ENCODE data around the gene SMIM10L1. TPM values are rescaled to one million over a fixed set of nuclear protein-coding genes. Genes with fewer than 3 reads are reported as not detected.

SMIM10L1 gene
- 11.1 TPM for polyA plus RNA-seq (2013, experiment 1 of 2; ENCODE audit: insufficient read length)
- 11.6 TPM for polyA plus RNA-seq (2013, experiment 2 of 2; ENCODE audit: insufficient read length)

DNA sequence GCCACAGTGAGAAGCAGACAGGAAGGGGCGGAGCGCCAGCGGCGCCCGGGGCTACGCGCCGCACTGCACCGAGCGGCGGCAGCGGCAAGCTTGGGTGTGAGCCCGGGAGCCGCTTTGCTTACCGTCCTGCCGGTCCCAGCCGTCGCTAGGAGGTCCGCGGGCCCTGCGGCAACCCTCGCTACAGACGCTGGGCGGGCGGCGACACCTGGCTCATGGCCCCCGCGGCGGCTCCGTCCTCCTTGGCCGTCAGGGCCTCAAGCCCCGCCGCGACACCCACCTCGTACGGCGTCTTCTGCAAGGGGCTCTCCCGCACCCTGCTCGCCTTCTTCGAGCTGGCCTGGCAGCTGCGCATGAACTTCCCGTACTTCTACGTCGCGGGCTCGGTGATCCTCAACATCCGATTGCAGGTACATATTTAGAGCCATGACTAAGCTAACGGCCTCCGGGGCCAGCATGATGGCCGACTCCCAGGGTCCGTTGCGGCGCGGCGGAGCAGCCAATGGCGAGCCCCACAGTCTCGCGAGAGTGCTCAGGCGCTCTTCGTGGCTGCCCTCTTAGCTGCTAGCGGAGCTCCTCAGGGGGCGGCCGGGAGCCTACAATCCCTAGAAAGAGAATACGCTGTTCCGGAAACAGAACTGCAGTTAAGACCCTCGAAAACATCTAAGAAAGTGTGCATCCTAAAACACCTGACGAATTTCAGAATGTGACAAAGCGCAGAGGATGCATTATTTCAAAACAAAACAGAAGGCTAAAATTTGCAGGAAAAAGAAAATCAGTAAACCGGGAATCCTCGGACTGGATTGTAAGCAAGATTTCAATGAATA, at the start of gene SMIM10L1:
Gene SMIM10L1, plus strand, starts transcription at position 50 of the 824 bp plus-strand sequence. Its CDS starts 163 bp downstream, at position 213.
- DNase-seq = peak; percentile 96

DNA sequence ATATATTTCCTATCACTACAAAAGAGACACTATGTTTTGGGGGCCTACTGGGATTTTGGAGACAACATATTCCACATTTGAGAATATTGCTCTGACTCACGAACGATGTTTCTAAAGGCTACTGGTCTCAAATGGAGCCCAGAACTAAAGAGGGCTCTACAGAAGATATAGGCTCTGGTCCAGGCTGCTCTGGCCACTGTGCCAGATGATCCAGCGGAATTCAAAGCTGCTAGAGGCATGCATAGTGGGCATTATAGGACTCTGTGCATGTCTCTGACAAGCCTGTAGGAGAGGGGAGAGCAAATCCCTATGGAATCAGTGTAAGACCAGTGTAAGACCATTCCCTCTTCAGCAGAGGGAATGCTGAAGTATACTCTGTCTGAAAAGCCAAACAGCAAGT, 40.6 kb upstream of the SMIM10L1 start:
- no peak for DNase-seq

DNA sequence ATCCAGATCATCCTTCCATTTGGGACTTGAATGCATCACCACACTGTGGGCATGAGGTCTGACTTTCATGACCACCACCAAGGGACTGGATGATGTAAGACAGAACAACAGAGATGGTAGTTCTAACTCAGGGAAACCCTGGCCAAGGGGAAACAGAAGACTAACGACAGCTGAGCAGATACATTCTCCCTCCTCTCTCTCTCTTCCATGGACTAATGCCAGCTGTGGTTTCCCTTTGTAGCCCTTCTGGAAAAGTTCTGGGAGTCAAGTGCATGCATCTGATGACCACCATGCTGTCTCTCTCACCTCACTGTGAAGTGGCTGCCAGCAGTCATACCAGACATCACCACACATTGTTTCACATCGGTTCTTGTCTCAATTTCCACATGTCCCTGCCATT, 40.0 kb upstream of the SMIM10L1 start:
- no peak for DNase-seq

DNA sequence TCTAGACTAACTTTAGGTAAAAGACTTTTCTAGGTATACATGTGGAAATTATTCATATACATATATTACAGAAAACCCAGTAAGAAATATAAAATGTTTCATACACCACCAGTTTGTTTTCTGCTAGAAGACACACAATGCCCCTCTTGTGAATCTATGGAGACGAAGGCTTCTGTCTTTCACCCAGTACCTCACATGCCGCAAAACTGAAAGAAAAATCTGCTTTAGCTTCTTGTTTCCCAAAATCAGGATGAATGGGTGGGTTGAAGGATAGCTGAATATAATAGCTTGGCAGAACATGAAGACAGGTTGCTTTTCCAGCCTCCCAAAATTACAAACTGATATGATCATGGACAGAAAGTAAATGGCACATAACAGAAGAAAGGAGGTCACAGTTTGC, 37.8 kb upstream of the SMIM10L1 start:
- DNase-seq = no peak

DNA sequence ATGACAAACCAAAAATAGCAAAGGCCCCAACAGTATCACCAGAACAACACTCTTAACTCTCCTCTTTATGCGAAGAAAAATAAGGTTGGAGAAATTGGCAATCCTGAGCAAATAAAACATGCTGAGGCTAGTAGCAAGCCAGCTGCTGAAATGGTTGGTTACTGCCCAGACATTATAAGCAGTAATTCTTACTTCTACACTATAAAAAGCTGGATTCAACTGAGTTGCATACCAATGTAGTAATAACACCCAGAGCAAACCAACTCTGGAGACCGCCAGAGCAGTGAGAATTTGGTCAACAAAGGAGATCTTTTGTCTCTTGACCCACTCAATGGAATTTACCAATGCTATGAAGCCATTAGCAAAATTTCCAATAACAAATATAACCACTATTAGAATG, 37.2 kb upstream of the SMIM10L1 start:
- no peak for DNase-seq

DNA sequence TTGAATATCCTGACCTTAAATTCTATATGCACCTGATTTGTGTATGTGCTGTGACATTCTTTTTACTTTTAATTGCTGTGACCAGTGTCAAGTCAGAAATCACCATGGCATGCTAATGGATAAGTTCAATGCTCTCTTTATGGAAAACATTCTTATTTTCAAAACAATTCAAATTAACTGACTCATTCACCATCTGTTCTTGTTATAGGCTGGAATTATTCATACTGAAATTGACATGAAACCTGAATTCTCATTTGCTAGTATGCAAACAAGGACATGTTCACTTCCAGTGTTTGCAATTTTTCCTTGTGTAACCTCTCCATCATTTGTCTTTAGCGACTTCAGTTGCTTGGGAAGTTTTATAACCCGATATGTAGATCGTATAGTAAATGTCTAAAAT, 36.7 kb upstream of the SMIM10L1 start, which contains the start of gene TAS2R30:
Gene TAS2R30, minus strand, starts transcription at position 340 of the 400 bp plus-strand sequence. CDS start 400 bp downstream, outside the sequence.
- DNase-seq = no peak

DNA sequence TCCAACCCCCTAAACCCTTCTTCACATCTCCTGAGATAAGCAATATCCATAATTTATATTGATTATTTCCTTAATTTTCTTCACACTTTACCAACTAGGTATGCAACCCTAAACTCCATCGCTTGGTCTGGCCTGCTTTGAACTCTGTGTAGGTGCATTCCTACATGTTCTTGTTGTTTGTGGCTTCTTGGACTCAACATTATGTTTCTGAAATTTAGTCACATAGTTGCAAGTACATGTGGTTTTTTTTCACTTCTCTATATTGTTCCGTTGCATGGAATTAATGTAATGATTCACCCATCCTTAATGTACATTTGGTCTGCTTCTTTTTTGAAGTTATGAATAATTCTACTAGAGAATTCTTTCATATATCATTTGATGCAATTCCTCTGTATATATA, 34.9 kb upstream of the SMIM10L1 start:
- no peak for DNase-seq

DNA sequence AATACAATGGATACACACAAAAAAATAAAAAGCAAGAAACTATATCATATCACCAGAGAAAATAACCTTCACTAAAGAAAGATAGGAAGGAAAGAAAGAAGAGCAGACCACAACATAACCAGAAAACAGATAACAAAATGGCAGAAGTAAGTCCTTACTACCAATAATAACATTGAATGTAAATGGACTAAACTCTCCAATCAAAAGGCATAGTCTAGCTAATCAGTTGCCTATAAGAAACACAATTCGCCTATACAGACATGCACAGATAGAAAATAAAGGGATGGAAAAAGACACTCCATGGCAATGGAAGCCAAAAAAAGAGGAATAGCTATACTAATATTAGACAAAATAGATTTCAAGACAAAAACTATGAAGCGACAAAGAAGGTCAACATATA, 27.6 kb upstream of the SMIM10L1 start:
- no peak for DNase-seq

DNA sequence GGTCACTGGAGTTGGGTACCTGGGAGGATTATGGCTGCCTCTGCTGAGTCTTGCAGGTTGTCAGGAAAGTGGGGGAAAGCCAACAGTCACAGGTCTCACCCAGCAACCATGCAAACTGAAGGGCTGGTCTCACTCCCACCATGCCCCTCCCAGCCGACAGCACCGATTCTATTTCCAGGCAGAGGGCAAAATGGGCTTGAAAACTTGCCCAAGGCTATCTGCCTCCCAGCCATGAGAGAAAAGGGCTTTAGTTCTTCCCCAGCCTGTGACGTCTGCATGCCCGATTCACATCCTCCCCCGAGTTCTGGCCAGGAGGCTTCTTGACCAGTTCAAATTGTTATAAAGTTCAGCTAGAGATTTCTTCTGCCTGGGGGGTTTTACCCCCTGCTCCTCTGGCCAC, 26.7 kb upstream of the SMIM10L1 start:
- DNase-seq = no peak

DNA sequence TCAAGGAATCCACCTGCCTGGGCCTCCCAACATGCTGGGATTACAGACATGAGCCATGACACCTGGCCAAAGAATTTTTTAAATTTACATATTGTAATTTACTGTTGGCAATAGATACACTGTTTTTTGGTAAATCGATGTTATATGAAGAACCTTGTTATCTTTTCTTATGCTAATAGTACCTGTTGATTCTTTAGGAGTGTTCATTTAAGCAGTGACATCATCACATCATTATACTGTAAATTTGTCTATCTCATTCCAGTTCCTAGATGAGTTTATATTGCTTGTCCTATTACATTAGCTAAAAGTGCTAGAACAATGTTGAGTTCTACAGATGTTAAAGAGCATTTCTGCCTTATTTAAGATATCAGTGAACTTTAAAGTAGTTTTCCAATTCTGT, 23.6 kb upstream of the SMIM10L1 start:
- no peak for DNase-seq

DNA sequence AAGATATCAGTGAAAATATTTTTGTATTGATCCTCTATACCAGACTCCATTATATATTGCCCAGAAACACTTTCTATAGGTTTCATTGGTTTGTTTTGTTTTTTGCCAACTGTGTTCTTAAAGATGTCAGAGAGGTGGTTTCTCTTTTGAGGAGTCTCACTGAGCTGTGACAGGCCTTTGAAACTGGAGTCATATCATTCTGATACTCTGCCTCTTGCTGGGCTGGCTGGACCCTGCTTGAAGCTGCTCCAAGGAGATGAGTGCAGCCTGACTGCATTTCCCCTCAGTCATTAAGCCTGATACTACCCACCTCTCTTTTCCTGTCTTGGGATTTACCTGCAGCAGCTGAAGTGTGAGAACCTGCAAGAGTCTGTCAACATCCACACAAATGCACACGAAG, 20.2 kb upstream of the SMIM10L1 start:
- DNase-seq = no peak

DNA sequence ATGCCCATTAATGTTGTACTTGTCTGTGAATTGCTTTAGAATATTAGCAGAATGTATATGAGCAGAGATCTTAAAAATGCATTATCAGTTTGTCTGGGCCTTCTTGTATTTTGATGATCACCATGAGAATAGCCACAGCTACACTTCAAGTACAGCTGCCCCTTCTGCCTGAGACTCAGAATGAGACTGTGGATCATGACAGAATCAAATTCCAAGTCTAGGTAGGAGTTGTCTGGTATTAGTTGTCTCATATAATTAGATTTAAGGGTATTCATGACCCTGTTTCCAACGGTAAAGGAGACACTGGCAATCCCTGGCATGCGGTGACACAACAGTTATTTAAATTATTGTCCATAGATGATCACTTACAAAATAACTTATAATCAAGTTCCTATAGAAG, 18.3 kb upstream of the SMIM10L1 start:
- DNase-seq = no peak

DNA sequence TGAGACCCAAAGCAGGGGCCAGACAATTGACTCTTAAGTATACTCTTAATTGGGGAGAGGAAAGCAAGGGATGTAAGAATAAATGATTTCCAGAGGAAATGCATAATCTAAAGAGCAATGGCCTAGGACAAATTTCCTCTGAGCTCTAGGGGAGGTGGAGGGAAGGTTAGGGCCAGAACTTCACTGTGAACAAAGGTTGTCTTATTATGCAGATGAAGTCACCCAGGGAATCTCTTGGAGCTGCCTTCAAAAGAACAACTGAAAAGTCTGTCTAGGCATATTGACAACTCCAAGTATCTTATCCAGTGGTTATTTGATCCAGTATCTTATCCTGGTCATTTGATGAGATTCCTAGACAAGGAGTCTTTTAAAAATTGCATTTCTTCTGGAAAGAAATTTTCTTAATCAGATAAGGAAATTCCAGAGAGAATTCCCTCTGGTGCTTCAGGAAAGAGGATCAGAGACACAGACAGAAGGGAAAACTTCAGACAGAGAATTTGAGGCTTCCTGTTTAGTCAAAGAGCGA, 16.5 kb upstream of the SMIM10L1 start:
- no peak for DNase-seq

DNA sequence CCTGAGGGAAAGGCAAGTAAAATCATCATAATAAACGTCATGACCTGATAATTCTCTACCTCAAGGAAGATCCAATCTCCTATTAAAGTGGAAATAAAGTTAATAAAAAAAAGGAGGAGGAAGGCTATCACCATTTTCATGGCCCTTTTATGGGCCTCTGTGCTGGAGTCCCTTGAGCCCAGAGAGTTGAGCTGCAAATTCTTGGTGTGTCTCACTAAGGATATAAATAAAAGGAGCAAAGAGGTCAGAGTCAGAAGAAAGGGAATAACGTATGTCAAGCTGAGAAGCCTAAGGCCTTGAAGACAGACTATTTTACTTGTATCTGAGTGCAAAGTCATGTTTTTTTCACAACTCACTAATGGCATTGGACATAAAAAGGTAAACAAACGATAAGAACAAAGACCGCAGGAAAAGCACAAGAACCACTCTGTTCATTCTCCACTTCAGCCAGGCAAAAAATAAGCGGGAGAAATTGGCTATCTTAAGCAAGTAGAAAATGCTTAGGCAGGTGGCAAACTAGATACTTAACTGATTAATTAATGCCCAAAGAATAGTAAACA, 12.0 kb upstream of the SMIM10L1 start:
- no peak for DNase-seq

DNA sequence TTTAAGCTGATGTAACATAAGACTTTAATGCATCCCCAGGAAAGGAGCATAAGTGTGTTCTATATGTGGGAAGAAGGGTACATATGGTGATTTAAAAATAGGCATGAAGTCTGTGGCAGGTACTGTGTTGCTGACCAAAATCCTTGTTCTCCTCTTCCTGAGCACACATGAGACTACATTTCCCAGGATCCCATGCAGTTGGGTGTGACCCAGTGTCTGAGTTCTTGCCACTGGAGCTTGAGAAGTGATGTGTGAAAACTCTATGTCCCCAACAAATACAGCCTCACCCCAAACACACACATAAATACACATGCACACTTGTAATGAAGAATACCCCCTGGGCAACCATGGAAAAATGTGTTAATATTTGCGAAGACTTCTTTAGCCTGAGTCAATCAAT, 8.5 kb upstream of the SMIM10L1 start:
- DNase-seq = no peak

DNA sequence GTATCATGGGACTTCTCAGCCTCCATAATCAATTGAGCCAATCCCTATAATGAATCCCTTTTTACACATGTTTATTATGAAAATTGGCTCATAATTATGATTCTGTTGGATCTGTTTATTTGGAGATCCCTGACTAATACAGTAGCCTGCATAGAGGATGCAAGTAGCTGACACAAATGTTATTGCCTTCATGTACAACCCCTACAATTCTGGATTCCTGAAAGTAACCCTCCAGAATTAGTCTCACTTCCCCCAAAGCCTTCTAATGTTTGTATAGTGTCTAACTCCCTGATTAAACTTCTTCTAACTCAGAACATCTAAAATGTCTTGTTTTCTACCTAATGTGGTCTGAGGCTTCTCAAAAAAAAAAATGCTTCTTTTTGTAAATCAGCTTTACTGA, 6.6 kb upstream of the SMIM10L1 start:
- DNase-seq = no peak

DNA sequence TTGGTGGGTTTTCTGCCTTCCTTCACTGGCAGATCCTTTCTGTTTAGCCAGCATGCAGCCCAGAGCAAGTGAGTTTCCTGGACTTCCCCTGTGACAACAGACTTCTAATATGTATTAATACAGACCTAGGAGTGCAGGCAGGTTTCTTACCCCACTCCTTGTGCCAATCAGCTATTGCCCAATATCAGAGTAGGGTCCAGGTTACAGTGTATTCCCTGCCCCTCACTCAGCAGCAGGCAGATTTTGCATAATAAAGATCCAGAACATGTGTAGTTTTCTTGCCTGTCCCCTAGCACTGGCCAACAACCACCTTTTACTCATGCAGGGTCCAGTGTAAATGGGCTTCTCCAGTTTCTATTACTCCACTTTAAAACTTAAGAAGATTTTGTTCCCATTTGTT, 4.7 kb upstream of the SMIM10L1 start:
- no peak for DNase-seq

DNA sequence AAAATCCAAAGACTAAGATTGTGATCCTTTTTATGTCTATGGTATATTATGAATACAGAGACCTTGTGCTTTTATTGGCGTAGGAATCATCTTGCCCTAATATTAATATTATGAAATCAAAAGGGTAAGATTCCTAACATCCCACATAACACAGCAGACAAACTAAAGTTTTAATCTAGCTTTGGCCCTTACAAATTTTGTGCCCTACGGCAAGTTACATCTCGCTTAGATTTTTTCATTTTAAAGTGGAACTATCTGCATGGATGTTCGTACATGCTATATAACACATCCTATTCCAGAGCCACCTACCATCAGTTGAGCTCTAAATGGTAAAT, 217 bp upstream of the SMIM10L1 start:
- DNase-seq = no peak

DNA sequence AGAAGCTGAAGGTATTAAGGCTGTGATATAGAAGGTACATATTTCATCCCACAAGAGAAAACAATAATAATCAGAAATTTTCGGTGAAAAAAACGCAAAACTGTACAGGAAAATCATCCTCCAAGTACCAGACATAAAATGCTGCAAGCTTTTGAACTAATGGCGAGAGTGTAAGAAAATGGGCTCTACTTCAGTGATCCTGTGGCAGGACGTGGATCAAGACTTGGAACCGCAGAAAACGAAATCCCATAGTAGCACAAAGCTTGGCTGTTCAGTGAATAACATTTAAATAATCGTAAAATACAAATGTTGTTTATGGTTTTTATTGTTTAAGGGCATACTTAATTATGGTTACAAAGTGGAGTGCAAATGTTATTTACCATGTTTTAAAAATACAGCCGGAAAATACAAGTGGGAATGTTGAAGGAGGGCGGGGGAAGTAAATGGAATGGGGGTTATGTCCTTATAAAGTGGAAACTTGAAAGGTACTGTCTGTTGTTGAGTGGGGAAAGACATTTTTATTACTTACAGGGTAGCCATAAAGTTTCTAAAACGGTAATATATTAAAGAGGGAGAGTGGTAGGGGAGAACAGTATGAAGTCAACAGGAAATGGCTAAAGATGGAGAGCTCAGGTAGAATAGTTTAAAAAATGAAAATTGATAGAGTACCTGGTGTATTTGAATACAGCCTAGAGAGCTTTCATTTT, 1.1 kb downstream of the SMIM10L1 start:
- peak; percentile 5 for DNase-seq

DNA sequence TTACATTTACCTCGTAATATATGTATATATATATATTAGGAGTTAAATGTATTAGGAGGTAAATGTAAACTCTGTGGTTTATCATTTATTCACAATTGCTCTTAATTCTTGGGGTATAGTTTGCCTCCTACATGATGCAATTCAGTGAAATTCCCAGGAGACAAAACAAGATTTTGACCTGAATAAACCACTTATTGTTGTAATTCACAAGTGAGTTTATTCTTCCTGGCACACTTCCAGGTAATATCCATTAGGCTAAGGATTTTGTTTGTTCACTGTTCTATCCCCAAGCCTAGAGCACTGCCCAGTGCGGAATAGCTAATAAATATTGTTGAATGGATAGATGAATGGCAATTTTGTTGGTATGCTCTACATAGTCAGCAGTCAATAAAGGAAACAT, 3.0 kb downstream of the SMIM10L1 start:
- peak; percentile 39 for DNase-seq

DNA sequence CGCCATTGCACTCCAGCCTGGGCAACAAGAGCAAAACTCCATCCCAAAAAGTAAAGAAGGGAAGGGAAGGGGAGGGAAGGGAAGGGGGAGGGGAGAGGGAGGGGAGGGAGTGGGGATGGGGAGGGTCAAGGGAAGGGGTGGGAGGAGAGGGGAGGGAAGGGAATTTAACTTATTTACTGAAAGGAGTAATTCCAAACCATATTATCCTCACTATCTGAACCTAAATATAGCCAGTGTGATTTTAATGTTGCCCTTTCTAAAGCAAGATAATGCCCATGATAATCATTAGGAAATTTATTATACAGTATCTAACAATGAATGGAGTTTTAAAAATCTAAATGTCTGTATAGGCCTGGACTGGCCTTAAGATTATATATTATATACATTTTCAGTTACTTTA, 7.3 kb downstream of the SMIM10L1 start:
- no peak for DNase-seq

DNA sequence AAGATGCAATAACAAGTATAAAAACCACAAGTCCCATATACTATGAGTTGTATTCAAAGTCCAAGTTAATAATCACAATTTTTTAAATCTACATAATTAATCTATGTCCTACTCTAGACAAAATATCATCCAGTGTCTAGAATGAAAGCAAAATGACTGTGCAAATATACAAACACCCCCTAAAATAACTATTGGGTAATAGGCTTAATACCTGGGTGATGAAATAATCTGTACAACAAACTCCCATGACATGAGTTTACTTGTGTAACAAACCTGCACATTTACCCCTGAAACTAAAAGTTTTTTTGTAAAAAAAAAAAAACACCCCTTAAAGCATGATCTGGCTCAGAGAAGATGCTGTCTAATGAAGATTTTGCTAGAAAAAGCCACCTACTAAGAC, 11.5 kb downstream of the SMIM10L1 start:
- no peak for DNase-seq

DNA sequence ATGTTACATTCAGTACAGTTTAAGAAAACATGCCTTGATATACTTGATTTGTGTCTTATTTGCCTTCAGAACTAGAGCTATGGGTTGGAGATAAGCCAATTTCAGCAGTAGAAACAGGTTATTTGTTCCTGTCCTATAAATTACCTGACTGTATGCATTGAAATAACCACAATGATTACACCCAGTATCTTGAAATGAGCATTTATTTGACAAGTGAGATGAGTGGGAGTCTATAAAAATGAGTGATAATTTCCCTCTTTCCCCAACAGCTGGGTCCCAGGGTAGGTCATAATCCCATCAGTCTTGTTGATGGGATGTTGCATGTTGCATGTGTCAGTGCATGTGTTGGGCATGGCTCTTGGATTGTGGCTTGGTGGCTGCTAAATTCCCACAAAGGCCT, 12.0 kb downstream of the SMIM10L1 start:
- DNase-seq = no peak
